PC-3 (cell line): ENCODE data around the gene RYK.

Source experiments
- EZH2 ChIP-seq: fragments of 300-600 bp; sonication (generic); IDR thresholded peaks from one replicate; pipeline ENCODE4 v1.6.1; 2017; ENCODE audit warnings: antibody characterized with exemption, mild to moderate bottlenecking, low read length; ENCODE audit not compliant: unreplicated experiment
- EZH2phosphoT487 ChIP-seq: fragments of 300-600 bp; sonication (generic); IDR thresholded peaks from 2 replicates; pipeline ENCODE4 v1.6.1; 2018; ENCODE audit warnings: mild to moderate bottlenecking, antibody characterized with exemption, low read length, borderline replicate concordance
- TF ChIP-seq, protein P1 (sequence below): fragments of 300-600 bp; sonication (generic); conservative IDR thresholded peaks from 2 replicates; pipeline ENCODE4 v1.5.1; 2017; ENCODE audit warnings: antibody characterized with exemption, low read depth, mild to moderate bottlenecking, low read length

- TF ChIP-seq, protein P1, sequence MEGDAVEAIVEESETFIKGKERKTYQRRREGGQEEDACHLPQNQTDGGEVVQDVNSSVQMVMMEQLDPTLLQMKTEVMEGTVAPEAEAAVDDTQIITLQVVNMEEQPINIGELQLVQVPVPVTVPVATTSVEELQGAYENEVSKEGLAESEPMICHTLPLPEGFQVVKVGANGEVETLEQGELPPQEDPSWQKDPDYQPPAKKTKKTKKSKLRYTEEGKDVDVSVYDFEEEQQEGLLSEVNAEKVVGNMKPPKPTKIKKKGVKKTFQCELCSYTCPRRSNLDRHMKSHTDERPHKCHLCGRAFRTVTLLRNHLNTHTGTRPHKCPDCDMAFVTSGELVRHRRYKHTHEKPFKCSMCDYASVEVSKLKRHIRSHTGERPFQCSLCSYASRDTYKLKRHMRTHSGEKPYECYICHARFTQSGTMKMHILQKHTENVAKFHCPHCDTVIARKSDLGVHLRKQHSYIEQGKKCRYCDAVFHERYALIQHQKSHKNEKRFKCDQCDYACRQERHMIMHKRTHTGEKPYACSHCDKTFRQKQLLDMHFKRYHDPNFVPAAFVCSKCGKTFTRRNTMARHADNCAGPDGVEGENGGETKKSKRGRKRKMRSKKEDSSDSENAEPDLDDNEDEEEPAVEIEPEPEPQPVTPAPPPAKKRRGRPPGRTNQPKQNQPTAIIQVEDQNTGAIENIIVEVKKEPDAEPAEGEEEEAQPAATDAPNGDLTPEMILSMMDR = peak; percentile 50
- TF ChIP-seq EZH2 = no peak
- no peak for TF ChIP-seq EZH2phosphoT487
These were observed 124.5 kb downstream of the RYK start for GRCh38 chr3:134126153-134126552.
